Choroid plexus epithelial cell (primary cell): Measurements from ENCODE around the gene FAM131B.

Source experiments
- DNase-seq: peaks from one replicate; pipeline ENCODE4 v3.0.0-alpha.2; 2010; ENCODE audit warnings: low read depth
- H3K4me3 ChIP-seq: 2 replicates; pipeline ENCODE4 v1.5.1; 2011; ENCODE audit warnings: low read depth, mild to moderate bottlenecking, control low read depth, low read length, moderate library complexity
- CTCF ChIP-seq: conservative IDR thresholded peaks from 2 replicates; pipeline ENCODE4 v1.5.1; 2011; ENCODE audit warnings: low read depth, mild to moderate bottlenecking, control low read depth, inconsistent platforms, low read length, moderate library complexity

The FAM131B gene

GRCh38 chr7:143384661-143385631 lies 22.4 kb upstream of the FAM131B start:
- no peak for TF ChIP-seq CTCF
- DNase-seq = peak; percentile 76
- H3K4me3 ChIP-seq = peak overlapping the region; percentile 86

GRCh38 chr7:143384148-143384547 lies 21.6 kb upstream of the FAM131B start:
- no peak for TF ChIP-seq CTCF
- DNase-seq = peak; percentile 58

GRCh38 chr7:143383642-143383957 lies 21.1 kb upstream of the FAM131B start:
- DNase-seq = no peak
- peak overlapping the region; percentile 86 for H3K4me3 ChIP-seq
- TF ChIP-seq CTCF = no peak

More at GRCh38 chr7:143384148-143384547, 21.6 kb upstream of the FAM131B start:
- H3K4me3 ChIP-seq = peak overlapping the region; percentile 86

- TF ChIP-seq CTCF = peak; percentile 9
- DNase-seq = no peak
- H3K4me3 ChIP-seq = peak overlapping the region; percentile 86
These were observed 20.5 kb upstream of the FAM131B start for GRCh38 chr7:143382791-143383641.

GRCh38 chr7:143382126-143382790 lies 19.7 kb upstream of the FAM131B start:
- peak overlapping the region; percentile 86 for H3K4me3 ChIP-seq
- TF ChIP-seq CTCF = no peak
- no peak for DNase-seq

- DNase-seq = peak; percentile 84
- H3K4me3 ChIP-seq = peak overlapping the region; percentile 86
- TF ChIP-seq CTCF = no peak
These were observed 19.1 kb upstream of the FAM131B start for GRCh38 chr7:143381427-143382125.
